ENCODE data around the gene CRHR2. TPM values are rescaled to one million over a fixed set of nuclear protein-coding genes. Genes with fewer than 3 reads are reported as not detected.

Gene CRHR2
- total and polyA plus RNA-seq, 2 of the 13 experiments (the other 11 are each of a cell fraction or from before 2014, with no cell fraction given): not detected

DNA sequence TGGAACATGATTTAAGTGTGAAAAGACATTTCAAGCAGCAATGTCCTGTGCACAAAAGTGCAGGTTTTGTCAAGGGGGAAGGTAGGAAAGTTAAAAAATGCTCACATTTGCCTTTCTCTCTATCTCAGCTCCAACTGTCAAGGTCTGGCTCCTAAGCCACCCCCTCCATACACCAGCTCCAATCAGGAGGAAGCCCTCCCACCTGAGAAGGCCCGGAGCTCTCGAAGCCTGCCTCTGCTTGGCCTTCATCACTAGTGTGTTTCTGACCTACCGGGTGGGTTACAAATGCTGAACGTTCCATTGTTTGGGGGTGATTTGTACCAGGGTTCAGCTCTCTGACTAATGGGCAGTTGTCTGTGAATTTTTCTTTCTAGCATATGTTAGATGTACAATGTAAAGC, 14.2 kb downstream of the CRHR2 start:
- Histone ChIP-seq H2AFZ (ENCODE audit: low read length) (no peak overlapping the region), H4K20me1 (ENCODE audit: insufficient read depth, low read length) (no peaks in the 10 kb centered on the region), H3K9ac (ENCODE audit: insufficient read depth, low read depth, low read length) (no peak overlapping the region), H3K27me3 (ENCODE audit: control insufficient read depth in 1 of 2, insufficient read depth in 2 of 2, low read length in 2 of 2) (peaks cover 1 to 4% of the 10 kb centered on the region in 2 experiments; a peak in 1 of 5 replicates), H3K79me2 (ENCODE audit: insufficient read depth, low read length) (no peaks in the 10 kb centered on the region), H3K4me2 (ENCODE audit: low read depth, low read length) (no peak overlapping the region), H3K36me3 (replicated peaks in 1 of 2; ENCODE audit: control insufficient read depth in 1 of 2, insufficient read depth in 2 of 2, low read length in 2 of 2) (no peaks in the 10 kb centered on the region), H3K27ac (ENCODE audit: extremely low read length, insufficient read depth, low read length) (no peak overlapping the region), H3K4me3 (replicated peaks in 1 of 3; ENCODE audit: insufficient read depth in 1 of 3, low read depth in 2 of 3, low read length in 3 of 3) (no peak overlapping the region), H3K4me1 (ENCODE audit: insufficient read depth, low read length) (no peaks in the 10 kb centered on the region), H3K9me3 (ENCODE audit: low read length) (no peaks in the 10 kb centered on the region)
- intact Hi-C loops (cut with micrococcal nuclease; ENCODE audit: unreplicated experiment): no loop called here
- CTCF ChIA-PET (ENCODE audit: low intra/inter-chr PET ratio, low total read pairs): no interaction called here
- POLR2A ChIA-PET: no interaction called here
- TF ChIP-seq, protein P1, sequence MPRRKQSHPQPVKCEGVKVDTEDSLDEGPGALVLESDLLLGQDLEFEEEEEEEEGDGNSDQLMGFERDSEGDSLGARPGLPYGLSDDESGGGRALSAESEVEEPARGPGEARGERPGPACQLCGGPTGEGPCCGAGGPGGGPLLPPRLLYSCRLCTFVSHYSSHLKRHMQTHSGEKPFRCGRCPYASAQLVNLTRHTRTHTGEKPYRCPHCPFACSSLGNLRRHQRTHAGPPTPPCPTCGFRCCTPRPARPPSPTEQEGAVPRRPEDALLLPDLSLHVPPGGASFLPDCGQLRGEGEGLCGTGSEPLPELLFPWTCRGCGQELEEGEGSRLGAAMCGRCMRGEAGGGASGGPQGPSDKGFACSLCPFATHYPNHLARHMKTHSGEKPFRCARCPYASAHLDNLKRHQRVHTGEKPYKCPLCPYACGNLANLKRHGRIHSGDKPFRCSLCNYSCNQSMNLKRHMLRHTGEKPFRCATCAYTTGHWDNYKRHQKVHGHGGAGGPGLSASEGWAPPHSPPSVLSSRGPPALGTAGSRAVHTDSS (CRISPR knock-in tag; conservative IDR thresholded peaks at IDR 0.05): no peak
- TF ChIP-seq ZSCAN30 (CRISPR knock-in tag; IDR thresholded peaks at IDR 0.05): no peak
- no peak for TF ChIP-seq ZNF841 (CRISPR knock-in tag; IDR thresholded peaks at IDR 0.05; ENCODE audit: borderline replicate concordance)
- no peak for TF ChIP-seq PHB2 (IDR thresholded peaks at IDR 0.05; ENCODE audit: partially characterized antibody)
- no peak for TF ChIP-seq RNF2 (conservative IDR thresholded peaks at IDR 0.05; ENCODE audit: low read depth)
- no peak for TF ChIP-seq KLF6 (CRISPR knock-in tag; IDR thresholded peaks at IDR 0.05)
- TF ChIP-seq SRY (CRISPR knock-in tag; IDR thresholded peaks at IDR 0.05): no peak
- TF ChIP-seq CBX1 (IDR thresholded peaks at IDR 0.05; ENCODE audit: low read depth): no peak
- no peak for TF ChIP-seq ZNF296 (CRISPR knock-in tag; conservative IDR thresholded peaks at IDR 0.05)
- DNase-seq (ENCODE audit: low spot score) (no peak), ATAC-seq (no peak), FAIRE-seq (no peak)
- in situ Hi-C loops (cut with HindIII; ENCODE audit: extremely low pct_ligation_motif_present, low pct_unique_long_range_greater_than_20kb): loop anchor here (5.0 kb wide), 1 partner anchor 51 kb away; no protein-coding TSS in a partner anchor
- no TSS peak for BruUV-seq (replicated peaks)
- 27% methylated on average over 4 of the region's 4 CpGs for WGBS (ENCODE audit: low lambda C conversion rate)

DNA sequence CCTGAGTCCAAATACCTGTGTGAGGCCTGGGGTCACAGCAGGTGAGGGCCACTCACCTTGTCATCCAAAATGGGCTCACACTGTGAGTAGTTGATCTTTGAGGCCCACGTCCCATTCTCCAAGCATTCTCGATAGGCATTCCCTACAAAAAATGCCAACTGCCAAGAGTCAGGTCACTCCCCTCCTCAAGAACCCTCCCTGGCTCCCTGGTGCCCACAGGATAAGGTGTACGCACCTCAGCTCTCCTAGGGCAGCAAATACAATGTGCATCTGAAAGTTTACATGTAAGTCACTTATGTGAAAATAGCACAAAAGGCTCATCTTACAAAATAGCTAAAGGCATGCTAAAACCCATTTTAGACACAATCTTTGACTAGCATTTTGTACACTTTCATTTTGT, 15.1 kb downstream of the CRHR2 start:
- H3K4me3 ChIP-seq (replicated peaks in 1 of 3; ENCODE audit: insufficient read depth in 1 of 3, low read depth in 2 of 3, low read length in 3 of 3): no peak overlapping the region
- intact Hi-C loops (cut with micrococcal nuclease; ENCODE audit: unreplicated experiment): no loop called here

More for the DNA sequence above, 15.1 kb downstream of the CRHR2 start:
- no peak for DNase-seq (ENCODE audit: low spot score)
- 14% methylated on average over 1 of the region's 3 CpGs for WGBS (ENCODE audit: low lambda C conversion rate)
- no peaks in the 10 kb centered on the region for H3K36me3 ChIP-seq (replicated peaks in 1 of 2; ENCODE audit: control insufficient read depth in 1 of 2, insufficient read depth in 2 of 2, low read length in 2 of 2)
- no peaks in the 10 kb centered on the region for H3K79me2 ChIP-seq (ENCODE audit: insufficient read depth, low read length)
- POLR2A ChIA-PET: no interaction called here
- no peak for FAIRE-seq
- no peak overlapping the region for H2AFZ ChIP-seq (ENCODE audit: low read length)
- no peak overlapping the region for H3K4me2 ChIP-seq (ENCODE audit: low read depth, low read length)
- CTCF ChIA-PET (ENCODE audit: low intra/inter-chr PET ratio, low total read pairs): no interaction called here
- no peak overlapping the region for H3K27ac ChIP-seq (ENCODE audit: extremely low read length, insufficient read depth, low read length)
- H3K9me3 ChIP-seq (ENCODE audit: low read length): no peaks in the 10 kb centered on the region
- TF ChIP-seq RORA (CRISPR knock-in tag; IDR thresholded peaks at IDR 0.05): no peak
- no peak for TF ChIP-seq PHF21A (CRISPR knock-in tag; IDR thresholded peaks at IDR 0.05)
- TF ChIP-seq, protein P2, sequence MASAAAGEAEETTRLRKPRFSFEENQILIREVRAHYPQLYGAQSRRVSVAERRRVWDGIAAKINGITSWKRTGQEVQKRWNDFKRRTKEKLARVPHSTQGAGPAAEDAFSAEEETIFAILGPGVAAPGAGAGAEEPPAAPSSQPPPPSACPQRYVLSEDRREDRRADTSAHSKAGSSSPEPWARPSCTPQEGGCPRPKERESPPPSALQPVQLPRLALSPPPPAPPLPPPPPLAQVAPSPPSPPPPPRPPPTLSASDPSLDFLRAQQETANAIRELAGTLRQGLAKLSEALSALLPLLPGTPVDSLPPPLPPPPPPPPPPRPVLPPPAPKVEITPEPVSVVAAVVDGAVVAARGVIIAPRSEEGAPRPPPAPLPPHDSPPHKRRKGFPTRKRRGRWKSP (CRISPR knock-in tag; IDR thresholded peaks at IDR 0.05): no peak
- TF ChIP-seq TBP (CRISPR knock-in tag; IDR thresholded peaks at IDR 0.05): no peak
- TF ChIP-seq ZNF20 (CRISPR knock-in tag; IDR thresholded peaks at IDR 0.05): no peak
- no peak for TF ChIP-seq ARNT (IDR thresholded peaks at IDR 0.05)
- BruUV-seq (replicated peaks): no TSS peak
- no peak overlapping the region for H3K9ac ChIP-seq (ENCODE audit: insufficient read depth, low read depth, low read length)
- no peaks in the 10 kb centered on the region for H4K20me1 ChIP-seq (ENCODE audit: insufficient read depth, low read length)
- H3K27me3 ChIP-seq (ENCODE audit: control insufficient read depth in 1 of 2, insufficient read depth in 2 of 2, low read length in 2 of 2): peaks cover 1 to 8% of the 10 kb centered on the region in 2 experiments; a peak in 2 of 5 replicates
- in situ Hi-C loops (cut with HindIII; ENCODE audit: extremely low pct_ligation_motif_present, low pct_unique_long_range_greater_than_20kb): loop anchor here (5.0 kb wide), 1 partner anchor 50 kb away; no protein-coding TSS in a partner anchor
- no peak for ATAC-seq
- no peaks in the 10 kb centered on the region for H3K4me1 ChIP-seq (ENCODE audit: insufficient read depth, low read length)
